GM21423 (cell line): Measurements from ENCODE around the gene DAGLA.
A peak's percentile ranks its signal among the peaks of the same experiment; 100 is the strongest.
"Not testable (repeated sequence)": the region's sequence is repeated elsewhere in the genome, so short reads cannot be mapped to it uniquely, and the experiment has no call there.

Source experiments
- ATAC-seq: cut with Tn5 transposase; IDR thresholded peaks from one replicate; pipeline ENCODE4 v1.9.1; 2021; ENCODE audit warnings: mild to moderate bottlenecking, moderate library complexity; ENCODE audit not compliant: unreplicated experiment

DAGLA gene, protein sequence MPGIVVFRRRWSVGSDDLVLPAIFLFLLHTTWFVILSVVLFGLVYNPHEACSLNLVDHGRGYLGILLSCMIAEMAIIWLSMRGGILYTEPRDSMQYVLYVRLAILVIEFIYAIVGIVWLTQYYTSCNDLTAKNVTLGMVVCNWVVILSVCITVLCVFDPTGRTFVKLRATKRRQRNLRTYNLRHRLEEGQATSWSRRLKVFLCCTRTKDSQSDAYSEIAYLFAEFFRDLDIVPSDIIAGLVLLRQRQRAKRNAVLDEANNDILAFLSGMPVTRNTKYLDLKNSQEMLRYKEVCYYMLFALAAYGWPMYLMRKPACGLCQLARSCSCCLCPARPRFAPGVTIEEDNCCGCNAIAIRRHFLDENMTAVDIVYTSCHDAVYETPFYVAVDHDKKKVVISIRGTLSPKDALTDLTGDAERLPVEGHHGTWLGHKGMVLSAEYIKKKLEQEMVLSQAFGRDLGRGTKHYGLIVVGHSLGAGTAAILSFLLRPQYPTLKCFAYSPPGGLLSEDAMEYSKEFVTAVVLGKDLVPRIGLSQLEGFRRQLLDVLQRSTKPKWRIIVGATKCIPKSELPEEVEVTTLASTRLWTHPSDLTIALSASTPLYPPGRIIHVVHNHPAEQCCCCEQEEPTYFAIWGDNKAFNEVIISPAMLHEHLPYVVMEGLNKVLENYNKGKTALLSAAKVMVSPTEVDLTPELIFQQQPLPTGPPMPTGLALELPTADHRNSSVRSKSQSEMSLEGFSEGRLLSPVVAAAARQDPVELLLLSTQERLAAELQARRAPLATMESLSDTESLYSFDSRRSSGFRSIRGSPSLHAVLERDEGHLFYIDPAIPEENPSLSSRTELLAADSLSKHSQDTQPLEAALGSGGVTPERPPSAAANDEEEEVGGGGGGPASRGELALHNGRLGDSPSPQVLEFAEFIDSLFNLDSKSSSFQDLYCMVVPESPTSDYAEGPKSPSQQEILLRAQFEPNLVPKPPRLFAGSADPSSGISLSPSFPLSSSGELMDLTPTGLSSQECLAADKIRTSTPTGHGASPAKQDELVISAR

DNA sequence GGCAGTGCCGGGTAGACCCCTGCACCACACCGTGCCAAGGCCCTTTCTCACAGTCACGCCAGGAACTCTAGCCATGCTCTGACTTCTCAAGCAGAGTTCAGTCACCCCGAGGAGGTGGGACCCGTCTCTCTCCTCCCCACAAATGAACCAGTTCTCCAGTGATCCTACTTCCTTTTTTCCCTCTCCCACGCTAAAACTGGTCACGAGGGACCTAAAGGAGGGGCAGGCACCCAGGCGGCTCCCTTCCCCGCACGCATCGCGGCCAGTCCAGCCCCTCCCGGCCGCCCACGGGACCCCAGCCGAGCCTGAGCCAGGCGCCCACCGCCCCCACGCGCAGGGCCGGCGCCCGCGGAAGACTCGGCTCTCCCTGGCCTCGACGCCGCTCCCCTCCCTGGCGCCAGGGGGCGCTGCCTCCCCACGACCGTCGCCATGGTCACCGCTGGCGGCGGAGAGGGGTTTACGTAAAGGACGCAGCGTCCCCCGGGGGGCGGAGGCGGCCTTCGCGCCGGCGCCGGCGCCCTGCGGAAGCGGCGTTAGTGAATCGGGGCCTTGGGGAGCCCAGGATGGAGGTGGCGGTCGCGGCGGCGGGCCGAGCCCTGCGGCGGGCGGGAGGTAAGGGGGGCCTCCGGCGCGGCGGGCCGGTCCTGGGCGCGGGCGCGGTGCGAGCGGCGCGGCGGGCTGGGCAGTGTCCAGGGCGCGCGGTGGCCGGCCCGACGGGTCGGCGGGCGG, at the start of gene DAGLA:
Gene DAGLA, plus strand, starts transcription at position 499 of the 729 bp plus-strand sequence. CDS start 39,765 bp downstream, outside the sequence.
- ATAC-seq = peak; percentile 67

DNA sequence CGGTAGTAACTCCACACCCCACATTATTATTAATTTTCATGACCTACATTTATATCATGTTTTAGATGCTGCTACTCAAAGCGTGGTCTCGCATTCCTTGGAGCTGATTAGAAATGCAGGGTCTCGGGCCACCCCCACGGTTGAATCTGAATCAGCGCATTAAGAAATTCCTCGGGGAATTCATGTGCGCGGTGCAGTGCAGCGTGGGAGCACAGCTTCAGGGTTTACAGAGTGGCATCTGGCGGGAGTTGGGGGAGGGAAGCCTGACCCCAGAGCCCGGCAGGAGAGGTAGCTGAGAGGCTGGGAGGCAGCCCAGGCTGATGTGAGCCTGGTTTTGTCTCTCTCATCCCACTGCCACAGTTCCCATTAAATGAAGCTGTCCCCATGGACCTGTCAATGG, 48.1 kb upstream of the DAGLA start:
- ATAC-seq = no peak

DNA sequence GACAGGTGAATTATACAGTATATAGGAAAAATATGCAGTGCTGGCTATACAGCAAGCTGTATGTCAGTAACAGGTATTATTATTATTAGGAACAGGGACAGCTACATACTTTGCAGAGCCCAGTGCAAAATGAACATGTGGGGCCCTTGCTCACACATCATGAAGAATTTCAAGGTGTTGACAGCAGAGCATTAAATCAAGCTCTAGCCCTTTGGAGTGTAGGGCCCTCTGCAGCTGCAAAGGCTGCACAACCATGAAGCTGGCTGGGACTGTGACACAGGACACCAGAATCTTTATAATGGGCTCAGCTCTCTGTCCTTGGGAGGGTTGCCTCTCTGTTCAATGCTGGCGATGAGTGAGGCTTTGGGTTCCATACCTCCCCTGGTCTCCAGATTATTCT, 44.9 kb upstream of the DAGLA start:
- ATAC-seq = no peak

DNA sequence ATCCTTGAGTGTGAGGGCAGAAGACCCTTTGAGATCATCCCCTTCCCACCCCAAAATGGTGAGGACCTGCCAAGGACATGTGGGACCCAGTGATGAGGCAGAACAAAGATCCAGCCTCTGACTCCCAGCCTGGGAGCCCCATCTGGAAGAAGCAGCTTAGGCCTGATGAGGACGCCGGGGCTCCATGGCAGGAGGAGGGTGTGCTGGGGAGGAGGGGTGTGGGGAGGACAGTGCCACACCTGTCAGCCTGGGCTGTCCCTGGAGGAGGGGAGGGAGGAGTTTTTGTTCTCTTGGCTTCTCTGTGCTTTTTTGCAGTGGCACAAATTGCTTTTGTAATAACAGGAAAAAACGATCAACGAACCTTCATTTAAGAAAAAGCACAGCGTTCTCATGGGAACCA, 44.4 kb upstream of the DAGLA start:
- no peak for ATAC-seq

DNA sequence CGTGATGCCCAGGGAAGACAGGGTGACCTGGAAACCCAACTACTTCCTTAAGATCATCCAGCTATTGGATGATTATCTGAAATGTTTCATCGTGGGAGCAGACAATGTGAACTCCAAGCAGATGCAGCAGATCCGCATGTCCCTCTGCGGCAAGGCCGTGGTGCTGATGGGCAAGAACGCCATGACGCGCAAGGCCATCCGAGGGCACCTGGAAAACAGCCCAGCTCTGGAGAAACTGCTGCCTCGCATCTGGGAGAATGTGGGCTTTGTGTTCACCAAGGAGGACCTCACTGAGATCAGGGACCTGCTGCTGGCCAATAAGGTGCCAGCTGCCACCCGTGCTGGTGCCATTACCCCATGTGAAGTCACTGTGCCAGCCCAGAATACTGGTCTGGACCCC, 43.5 kb upstream of the DAGLA start:
- no peak for ATAC-seq

DNA sequence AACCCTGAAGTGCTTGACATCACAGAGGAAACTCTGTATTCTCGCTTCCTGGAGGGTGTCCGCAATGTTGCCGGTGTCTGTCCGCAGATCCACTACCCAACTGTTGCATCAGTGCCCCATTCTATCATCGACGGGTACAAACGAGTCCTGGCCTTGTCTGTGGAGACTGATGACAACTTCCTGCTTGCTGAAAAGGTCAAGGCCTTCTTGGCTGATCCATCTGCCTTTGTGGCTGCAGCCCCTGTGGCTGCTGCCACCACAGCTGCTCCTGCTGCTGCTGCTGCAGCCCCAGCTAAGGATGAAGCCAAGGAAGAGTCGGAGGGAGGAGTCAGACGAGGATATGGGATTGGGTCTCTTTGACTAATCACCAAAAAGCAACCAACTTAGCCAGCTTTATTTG, 42.9 kb upstream of the DAGLA start:
- no peak for ATAC-seq

DNA sequence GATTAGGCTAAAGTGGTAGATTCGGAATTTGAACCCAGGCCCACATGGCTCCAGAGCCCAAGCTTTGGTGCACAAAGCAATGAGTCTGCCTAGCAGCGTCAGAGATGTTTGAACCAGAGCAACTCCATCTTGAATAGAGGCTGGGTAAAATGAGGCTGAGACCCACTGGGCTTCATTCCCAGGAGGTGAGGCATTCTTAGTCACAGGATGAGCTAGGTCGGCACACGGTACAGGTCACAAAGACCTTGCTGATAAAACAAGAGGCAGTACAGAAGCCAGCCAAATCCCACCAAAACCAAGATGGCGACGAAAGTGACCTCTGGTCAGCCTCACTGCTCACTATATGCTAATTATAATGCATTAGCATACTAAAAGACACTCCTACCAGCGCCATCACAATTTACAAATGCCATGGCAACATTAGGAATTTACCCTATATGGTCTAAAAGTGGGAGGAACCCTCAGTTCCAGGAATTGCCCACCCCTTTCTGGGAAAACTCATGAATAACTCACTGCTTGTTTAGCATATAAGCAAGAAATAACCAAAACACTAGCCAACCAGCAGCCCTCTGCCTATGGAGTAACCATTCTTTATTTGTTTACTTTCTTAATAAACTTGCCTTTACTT, 40.3 kb upstream of the DAGLA start:
- no peak for ATAC-seq

DNA sequence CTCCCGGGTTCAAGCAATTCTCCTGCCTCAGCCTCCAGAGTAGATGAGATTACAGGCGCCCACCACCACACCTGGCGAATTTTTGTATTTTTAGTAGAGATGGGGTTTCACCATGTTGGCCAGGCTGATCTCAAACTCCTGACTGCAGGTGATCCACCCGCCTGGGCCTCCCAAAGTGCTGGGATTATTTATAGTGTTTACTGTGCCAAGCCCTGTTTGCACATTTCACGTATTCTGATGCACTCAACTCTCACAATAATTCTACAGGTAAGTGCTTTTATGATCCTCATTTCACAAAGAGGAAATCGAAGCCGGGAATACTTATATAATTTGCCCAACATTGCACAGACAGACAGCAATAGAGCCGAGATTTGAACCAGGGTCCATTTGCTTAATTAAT, 38.0 kb upstream of the DAGLA start:
- no peak for ATAC-seq

DNA sequence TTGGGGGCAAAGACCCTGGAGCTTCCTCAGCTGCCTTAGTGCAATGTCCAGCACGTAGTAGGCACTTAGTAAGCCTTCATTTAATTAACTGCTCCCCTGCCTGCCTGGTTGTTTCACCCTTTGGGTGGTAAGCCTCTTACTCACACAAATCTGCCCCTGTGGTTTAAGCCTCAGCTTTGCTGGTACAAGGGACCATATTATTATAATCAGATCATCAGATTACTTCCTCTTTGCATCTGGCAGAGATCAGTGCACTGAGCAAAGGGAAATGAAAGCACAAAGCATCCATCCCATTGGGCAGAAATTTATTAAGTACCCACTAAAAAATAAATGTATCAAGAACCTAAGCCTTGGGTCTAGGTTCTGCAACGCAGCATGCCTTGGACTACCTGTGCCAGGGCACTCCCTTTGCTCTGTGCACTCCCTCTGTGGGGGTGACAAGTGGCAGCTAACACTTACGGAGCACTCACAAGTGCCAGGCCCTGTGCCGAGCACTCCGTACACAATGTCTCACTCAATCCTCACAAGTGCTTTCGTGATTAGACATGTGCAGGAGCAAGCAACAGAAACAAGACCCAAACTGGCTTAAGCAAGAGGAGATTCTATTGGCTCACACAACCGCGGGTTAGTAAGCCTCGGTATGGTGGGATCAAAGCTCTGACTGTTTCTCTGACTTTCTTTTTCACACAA, 34.9 kb upstream of the DAGLA start:
- ATAC-seq = no peak

DNA sequence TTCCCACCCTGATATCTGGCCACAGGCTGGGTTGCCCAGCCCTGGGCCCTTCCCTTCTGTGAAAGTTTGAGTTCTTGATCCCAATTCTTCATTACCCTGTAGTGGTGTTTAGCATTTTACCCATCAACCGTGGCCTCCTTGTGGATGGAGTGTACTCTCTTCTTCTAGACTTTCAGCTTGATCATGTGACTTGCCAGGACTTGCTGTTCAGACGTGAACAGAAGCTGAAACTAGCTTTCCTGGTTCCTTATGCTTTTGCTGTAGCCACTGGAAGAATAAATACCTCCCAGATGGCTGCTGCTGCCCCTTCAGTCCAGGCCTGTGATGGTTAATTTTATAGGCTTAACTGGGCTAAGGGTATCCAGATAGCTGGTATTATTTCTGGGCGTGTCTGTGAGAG, 32.7 kb upstream of the DAGLA start:
- no peak for ATAC-seq

DNA sequence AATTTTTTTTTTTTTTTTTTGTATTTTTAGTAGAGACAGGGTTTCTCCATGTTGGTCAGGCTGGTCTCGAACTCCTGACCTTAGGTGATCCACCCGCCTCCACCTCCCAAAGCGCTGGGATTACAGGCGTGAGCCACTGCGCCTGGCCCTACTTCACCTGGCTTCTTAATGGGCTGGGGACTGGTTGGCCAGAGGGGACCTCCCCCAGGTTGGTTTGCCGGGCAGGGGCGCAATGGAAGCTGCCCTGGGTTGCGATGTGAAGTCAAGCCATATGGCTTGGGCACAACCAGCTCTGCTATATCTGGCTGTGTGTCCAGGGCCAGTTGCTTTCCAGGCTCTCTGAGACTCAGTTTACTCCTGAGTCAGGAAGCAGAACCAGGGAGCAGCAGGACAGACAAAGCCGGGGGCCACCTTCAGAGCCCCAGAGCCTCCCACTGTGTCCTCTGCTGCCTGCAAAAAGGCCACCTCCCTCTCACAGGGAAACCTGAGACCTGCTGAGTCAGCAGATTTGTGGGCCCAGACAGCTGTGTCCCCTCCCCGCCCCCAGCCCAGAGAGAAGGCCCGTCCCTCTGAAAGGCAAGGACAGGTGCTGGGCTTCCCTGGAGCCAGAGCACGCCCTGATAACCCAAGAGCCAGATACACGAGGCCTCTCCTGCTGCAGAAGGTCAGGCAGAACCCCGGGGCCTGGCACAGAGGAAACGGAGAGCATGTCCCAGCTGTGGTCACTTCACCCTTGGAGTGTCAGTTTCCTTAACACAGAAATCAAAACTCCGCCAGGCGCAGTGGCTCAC, 29.2 kb upstream of the DAGLA start:
- no peak for ATAC-seq

DNA sequence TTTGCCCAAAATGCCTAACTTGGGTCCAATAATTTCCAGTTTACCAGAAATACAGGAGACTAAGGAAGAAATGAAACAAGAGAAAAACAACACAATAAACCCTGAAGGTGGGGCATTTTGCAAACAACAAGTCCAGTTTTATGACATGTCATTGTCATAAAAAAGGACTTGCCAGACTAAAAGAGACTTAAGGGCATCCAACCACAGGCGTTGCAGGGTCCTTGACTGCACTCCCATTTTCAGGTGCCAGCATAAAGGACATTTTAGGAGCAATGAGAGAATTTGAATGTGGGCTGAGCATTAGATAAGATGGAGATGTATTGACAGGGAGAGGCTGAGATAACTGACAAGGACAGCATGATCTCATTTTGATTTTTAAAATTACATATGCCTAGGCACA, 28.1 kb upstream of the DAGLA start:
- no peak for ATAC-seq

DNA sequence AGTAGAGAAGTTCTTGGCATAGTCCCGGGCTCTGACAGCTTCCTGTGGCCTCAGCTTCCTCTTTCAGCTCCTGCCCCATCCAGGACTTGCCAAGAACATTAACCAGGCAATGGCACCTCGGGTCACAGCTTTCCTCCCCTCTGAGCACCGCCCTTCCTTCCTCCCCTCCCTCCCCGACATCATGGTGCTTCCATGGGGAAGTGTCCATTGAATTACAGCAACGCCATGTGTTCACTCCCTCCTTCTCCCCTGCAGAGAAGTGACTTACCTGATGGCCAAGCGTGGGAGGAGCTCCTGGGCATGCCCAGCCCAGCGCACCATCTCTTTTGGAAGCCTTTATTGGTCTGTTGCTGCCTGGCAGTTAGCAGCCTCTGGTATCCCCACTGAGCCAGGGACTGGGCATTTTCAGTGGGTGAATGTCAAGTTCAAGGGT, 25.8 kb upstream of the DAGLA start:
- no peak for ATAC-seq

DNA sequence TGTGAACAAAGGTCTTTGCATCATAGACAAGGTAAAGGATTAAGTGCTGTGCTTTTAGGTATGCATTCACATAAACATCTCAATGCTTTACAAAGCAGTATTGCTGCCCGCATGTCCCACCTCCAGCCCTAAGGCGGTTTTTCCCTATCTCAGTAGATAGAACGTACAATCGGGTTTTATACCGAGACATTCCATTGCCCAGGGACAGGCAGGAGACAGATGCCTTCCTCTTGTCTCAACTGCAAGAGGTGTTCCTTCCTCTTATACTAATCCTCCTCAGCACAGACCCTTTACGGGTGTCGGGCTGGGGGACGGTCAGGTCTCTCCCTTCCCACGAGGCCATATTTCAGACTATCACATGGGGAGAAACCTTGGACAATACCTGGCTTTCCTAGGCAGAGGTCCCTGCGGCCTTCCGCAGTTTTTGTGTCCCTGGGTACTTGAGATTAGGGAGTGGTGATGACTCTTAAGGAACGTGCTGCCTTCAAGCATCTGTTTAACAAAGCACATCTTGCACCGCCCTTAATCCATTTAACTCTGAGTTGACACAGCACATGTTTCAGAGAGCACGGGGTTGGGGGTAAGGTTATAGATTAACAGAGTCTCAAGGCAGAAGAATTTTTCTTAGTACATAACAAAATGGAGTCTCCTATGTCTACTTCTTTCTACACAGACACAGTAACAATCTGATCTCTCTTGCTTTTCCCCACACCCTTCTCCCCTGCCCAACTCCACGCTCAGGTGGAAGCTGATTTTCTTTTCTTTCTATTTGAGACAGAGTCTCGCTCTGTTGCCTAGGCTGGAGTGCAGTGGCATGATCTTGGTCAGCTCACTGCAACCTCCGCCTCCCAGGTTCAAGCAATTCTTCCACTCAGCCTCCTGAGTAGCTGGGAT, 24.7 kb upstream of the DAGLA start:
- not testable (repeated sequence) for ATAC-seq

DNA sequence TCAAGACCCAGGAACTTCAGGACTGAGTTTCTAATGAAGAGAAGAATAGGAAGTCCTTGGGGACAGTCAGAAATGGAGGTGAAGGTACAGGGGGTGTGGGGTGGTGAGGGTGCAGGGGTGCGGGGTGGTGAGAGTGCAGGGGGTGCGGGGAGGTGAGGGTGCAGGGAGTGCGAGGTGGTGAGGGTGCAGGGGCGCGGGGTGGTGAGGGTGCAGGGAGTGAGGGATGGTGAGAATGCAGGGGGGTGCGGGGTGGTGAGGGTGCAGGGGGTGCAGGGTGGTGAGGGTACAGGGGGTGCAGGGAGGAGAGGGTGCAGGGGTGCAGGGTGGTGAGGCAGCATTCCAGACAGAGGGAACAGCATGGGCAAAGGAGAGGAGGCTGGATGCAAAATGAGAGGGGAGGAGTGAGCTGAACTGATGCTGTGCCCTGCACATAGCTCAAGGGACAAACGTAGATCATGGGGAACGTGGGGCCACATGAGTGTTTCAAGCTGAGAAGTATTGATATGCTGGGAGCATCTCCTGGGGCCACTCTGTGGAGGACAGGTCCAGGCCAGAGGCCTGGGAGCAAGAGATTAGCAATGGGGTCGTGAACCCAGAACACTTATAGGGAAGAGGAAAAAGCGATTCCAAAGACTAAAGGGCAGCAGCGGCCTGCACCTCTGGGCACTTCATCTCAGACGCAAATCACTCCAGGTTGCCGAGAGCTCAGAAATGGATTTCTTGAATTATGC, 23.7 kb upstream of the DAGLA start:
- no peak for ATAC-seq

DNA sequence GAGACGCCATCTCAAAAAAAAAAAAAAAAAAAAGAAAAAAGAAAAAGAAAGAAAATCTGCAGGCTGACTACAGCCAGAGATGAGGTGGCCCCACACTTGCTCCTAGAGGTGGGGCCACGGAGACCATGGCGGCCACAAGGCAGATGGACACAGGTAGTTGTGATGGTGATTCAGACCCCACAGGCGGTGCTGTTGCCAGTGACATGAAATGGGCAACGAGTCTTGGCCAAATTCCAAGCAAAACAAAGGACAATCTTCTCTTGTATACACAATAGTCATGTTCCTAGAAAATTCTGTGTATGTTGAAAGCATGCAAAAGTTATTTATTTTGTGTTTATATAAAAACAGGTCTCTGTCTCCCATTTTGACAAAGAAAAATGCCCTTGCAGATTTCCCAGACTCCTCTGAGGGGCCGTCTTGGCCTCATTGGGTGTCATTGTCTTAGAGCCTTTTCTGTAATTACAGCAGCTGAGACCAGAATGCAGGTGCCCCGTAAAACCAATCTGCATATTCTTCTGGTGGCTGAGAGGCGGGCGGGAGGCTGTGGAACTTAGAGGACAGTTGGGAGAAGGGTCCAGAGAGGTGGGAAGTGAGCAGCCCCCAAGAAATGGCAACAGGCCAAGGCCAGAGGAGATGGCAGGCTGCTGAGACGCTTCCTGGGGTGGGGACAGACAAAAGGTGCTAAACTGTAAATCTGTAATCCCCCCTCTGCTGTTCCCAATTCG, 22.5 kb upstream of the DAGLA start:
- no peak for ATAC-seq
